ENCODE data around the gene TUT1. TPM values are rescaled to one million over a fixed set of nuclear protein-coding genes. Genes with fewer than 3 reads are reported as not detected.

The TUT1 gene

Small RNA genes lying within 50 kb of the gene (small RNA-seq; reads per million reads assigned to genes)
- not detected for gene AP001458.1
- gene EEF1G: not detected
- not detected for gene MIR6747

All from skeletal muscle satellite cell (primary cell).